Mesenteric fat pad (tissue), 1 donor: ENCODE data around the gene AGBL4. TPM values are rescaled to one million over a fixed set of nuclear protein-coding genes. Genes with fewer than 3 reads are reported as not detected.

Experiments used
- DNase-seq: peaks from one replicate; pipeline ENCODE4 v3.0.0-alpha.2; 2020; ENCODE audit warnings: low spot score
- total RNA-seq: library from RNA; stranded (reverse); fragmentation: NEBNext Ultra II Directional; extraction: Animal tissue kit (Norgen Biotek cat#: 25700); gene quantifications from one replicate; pipeline ENCODE4 v1.2.1, GENCODE V29; 2021
- donor health status: DM: yes; HTN: yes; CAD: no.

Gene AGBL4
- total RNA-seq, 1 donor from 2014 or later = 0.26 TPM

- DNase-seq = no peak
Observed at GRCh38 chr1:48947761-48948537, 1075.8 kb downstream of the AGBL4 start.

- DNase-seq = no peak
Observed at GRCh38 chr1:48946070-48946469, 1077.7 kb downstream of the AGBL4 start.

GRCh38 chr1:48944811-48945210, 1078.9 kb downstream of the AGBL4 start:
- no peak for DNase-seq

GRCh38 chr1:48943826-48944225, 1079.9 kb downstream of the AGBL4 start:
- no peak for DNase-seq

- no peak for DNase-seq
Observed at GRCh38 chr1:48943393-48943792, 1080.4 kb downstream of the AGBL4 start.

GRCh38 chr1:48940962-48941732, 1082.6 kb downstream of the AGBL4 start:
- no peak for DNase-seq

GRCh38 chr1:48940354-48940753, 1083.4 kb downstream of the AGBL4 start:
- DNase-seq = no peak

- no peak for DNase-seq
Observed at GRCh38 chr1:48939828-48940227, 1083.9 kb downstream of the AGBL4 start.

GRCh38 chr1:48939042-48939441, 1084.7 kb downstream of the AGBL4 start:
- no peak for DNase-seq

- no peak for DNase-seq
Observed at GRCh38 chr1:48937732-48938131, 1086.0 kb downstream of the AGBL4 start.

GRCh38 chr1:48936436-48936835, 1087.3 kb downstream of the AGBL4 start:
- DNase-seq = no peak

GRCh38 chr1:48932366-48932765, 1091.4 kb downstream of the AGBL4 start:
- no peak for DNase-seq

- no peak for DNase-seq
Observed at GRCh38 chr1:48931506-48932192, 1092.1 kb downstream of the AGBL4 start.

- no peak for DNase-seq
Observed at GRCh38 chr1:48930011-48930410, 1093.7 kb downstream of the AGBL4 start.

- no peak for DNase-seq
Observed at GRCh38 chr1:48924099-48924498, 1099.7 kb downstream of the AGBL4 start.

- no peak for DNase-seq
Observed at GRCh38 chr1:48923116-48923515, 1100.6 kb downstream of the AGBL4 start.

- no peak for DNase-seq
Observed at GRCh38 chr1:48920851-48921250, 1102.9 kb downstream of the AGBL4 start.

- no peak for DNase-seq
Observed at GRCh38 chr1:48917901-48918603, 1105.7 kb downstream of the AGBL4 start.

GRCh38 chr1:48917070-48917454, 1106.7 kb downstream of the AGBL4 start:
- DNase-seq = no peak

GRCh38 chr1:48916130-48917069, 1107.4 kb downstream of the AGBL4 start:
- no peak for DNase-seq
